CD4-positive, alpha-beta T cell (primary cell): ENCODE results near the gene PNMT. TPM values are rescaled to one million over a fixed set of nuclear protein-coding genes. Genes with fewer than 3 reads are reported as not detected.

Source experiments
- ATAC-seq: fragments of 200-7000 bp; cut with Tn5 transposase; one replicate; pipeline ENCODE4 v1.10.0; 2022; ENCODE audit warnings: mild to moderate bottlenecking; ENCODE audit not compliant: poor library complexity
- CTCF ChIA-PET: fragments of 350-600 bp; sonication (Branson Sonifier 250); formaldehyde crosslinking; loops from one replicate; lab custom pipeline; 2021; ENCODE audit warnings: antibody characterized with exemption, inconsistent platforms; lab: Charles Lee
- POLR2A ChIA-PET: fragments of 350-600 bp; sonication (Branson Sonifier 250); formaldehyde crosslinking; loops from one replicate; lab custom pipeline; 2021; ENCODE audit warnings: antibody characterized with exemption, inconsistent platforms; lab: Charles Lee
- DNase-seq, 14 experiments: peaks; one replicate each; pipeline ENCODE4 v3.0.0-alpha.2; 2013 to 2020; ENCODE audit warnings: mixed read lengths in 2 of 14
- H3K27ac ChIP-seq, 2 donors: one replicate each; pipeline versions ENCODE4 v1.5.1 to v1.7.0; 2013; ENCODE audit warnings: low read length in 2 of 2, low read depth in 1 of 2, mild to moderate bottlenecking in 1 of 2
- H3K27me3 ChIP-seq, 2 experiments: 1 replicate in 1 of 2; 2 replicates in 1 of 2; pipeline versions ENCODE4 v1.6.1 to v1.7.0; 2013; ENCODE audit warnings: low read length in 2 of 2, control low read depth in 1 of 2, mild to moderate bottlenecking in 1 of 2, moderate library complexity in 1 of 2; ENCODE audit not compliant: insufficient read depth in 2 of 2, control insufficient read depth in 1 of 2
- H3K36me3 ChIP-seq: one replicate; pipeline ENCODE4 v1.6.1; 2013; ENCODE audit warnings: low read length, control low read depth; ENCODE audit not compliant: insufficient read depth
- H3K4me1 ChIP-seq: one replicate; pipeline ENCODE4 v1.6.1; 2013; ENCODE audit warnings: low read length, control low read depth; ENCODE audit not compliant: insufficient read depth
- H3K4me3 ChIP-seq: one replicate; pipeline ENCODE4 v1.5.1; 2013; ENCODE audit warnings: mild to moderate bottlenecking, low read length, moderate library complexity
- H3K9me3 ChIP-seq, 2 experiments: 1 replicate in 1 of 2; 2 replicates in 1 of 2; pipeline versions ENCODE4 v1.6.1 to v1.7.0; 2013; ENCODE audit warnings: low read length in 2 of 2, mild to moderate bottlenecking in 2 of 2, control low read depth in 1 of 2, moderate library complexity in 1 of 2; ENCODE audit not compliant: control insufficient read depth in 1 of 2, insufficient read depth in 1 of 2
- H3K27ac Mint-ChIP-seq: one replicate; pipeline ENCODE4 v1.8.0; 2020; ENCODE audit warnings: mixed read lengths
- H3K27me3 Mint-ChIP-seq: one replicate; pipeline ENCODE4 v1.8.0; 2021; ENCODE audit warnings: mixed read lengths
- H3K36me3 Mint-ChIP-seq: one replicate; pipeline ENCODE4 v1.8.0; 2021; ENCODE audit warnings: low read depth, mixed read lengths
- H3K4me1 Mint-ChIP-seq: one replicate; pipeline ENCODE4 v1.8.0; 2021; ENCODE audit warnings: low read depth, mixed read lengths
- H3K4me3 Mint-ChIP-seq: one replicate; pipeline ENCODE4 v1.8.0; 2020; ENCODE audit warnings: mild to moderate bottlenecking, mixed read lengths
- H3K9me3 Mint-ChIP-seq: one replicate; pipeline ENCODE4 v1.8.0; 2020; ENCODE audit warnings: mixed read lengths
- intact Hi-C, 2 experiments: fragments of 100-400 bp; cut with DNase I in 1 of 2; cut with micrococcal nuclease in 1 of 2; formaldehyde crosslinking; loops; one replicate each; pipeline versions ENCODE4 v1.15.1 to v1.9.0; 2023 to 2025; cut with DNase I, micrococcal nuclease
- total RNA-seq, 174 experiments: library from RNA in 2 of 174; stranded (reverse) in 2 of 174; gene quantifications; one replicate each; pipeline ENCODE4 v1.2.3 and lab custom pipeline; 2021 to 2026
- TF ChIP-seq, protein P1 (sequence below): fragments of 200-600 bp; IDR thresholded peaks from one replicate; pipeline ENCODE4 v1.8.0; 2022; ENCODE audit warnings: antibody characterized with exemption, mild to moderate bottlenecking

PNMT gene
- total RNA-seq, 2 experiments from 2014 or later: 0.47 TPM; not detected in 1

DNA sequence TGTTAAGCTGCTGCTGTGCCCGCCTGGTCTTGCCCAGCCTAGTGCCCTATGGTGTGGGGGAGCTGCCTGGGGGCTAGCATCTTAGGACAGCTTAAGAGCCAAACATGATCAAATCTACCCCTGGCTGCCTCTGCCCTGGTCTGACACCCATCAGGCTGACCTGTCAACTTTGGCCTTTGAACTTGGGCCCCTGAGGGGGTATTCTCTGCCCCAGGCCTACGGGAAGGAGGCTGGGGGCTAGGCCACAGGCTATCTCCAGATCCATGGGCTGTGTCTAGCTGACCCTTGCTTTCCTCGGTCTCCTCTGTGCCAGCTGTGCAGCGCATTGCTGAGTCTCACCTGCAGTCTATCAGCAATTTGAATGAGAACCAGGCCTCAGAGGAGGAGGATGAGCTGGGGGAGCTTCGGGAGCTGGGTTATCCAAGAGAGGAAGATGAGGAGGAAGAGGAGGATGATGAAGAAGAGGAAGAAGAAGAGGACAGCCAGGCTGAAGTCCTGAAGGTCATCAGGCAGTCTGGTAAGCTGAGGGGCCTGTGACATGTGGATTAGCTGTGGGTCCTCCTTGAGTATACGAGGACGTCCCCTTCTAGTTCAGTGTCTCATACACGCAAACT is 34.6 kb upstream of the PNMT start:
- no peaks in the 10 kb centered on the region for H3K9me3 Mint-ChIP-seq
- ChIA-PET POLR2A (no interaction called here), CTCF (interaction anchor here (1.1 to 5.7 kb wide), 2 partner anchors 11 to 20 kb away, joined by 4 to 65 read pairs; no protein-coding TSS in a partner anchor)
- no peaks in the 10 kb centered on the region for H3K36me3 ChIP-seq
- H3K36me3 Mint-ChIP-seq: peaks cover 10% of the 10 kb centered on the region
- intact Hi-C loops: loop anchor here (1.0 to 10.0 kb wide), 2 partner anchors 11 to 321 kb away; no protein-coding TSS in a partner anchor
- peaks cover 48% of the 10 kb centered on the region for H3K4me1 ChIP-seq
- peaks cover 14% of the 10 kb centered on the region for H3K27me3 Mint-ChIP-seq
- peak overlapping the region; percentile 32 for H3K27ac Mint-ChIP-seq
- H3K27me3 ChIP-seq: peaks cover 0 to 10% of the 10 kb centered on the region in 2 experiments
- H3K4me3 Mint-ChIP-seq: peak overlapping the region; percentile 68
- no peak for ATAC-seq
- H3K27ac ChIP-seq: no peak overlapping the region
- no peak for DNase-seq
- H3K4me3 ChIP-seq: no peak overlapping the region
- TF ChIP-seq, protein P1, sequence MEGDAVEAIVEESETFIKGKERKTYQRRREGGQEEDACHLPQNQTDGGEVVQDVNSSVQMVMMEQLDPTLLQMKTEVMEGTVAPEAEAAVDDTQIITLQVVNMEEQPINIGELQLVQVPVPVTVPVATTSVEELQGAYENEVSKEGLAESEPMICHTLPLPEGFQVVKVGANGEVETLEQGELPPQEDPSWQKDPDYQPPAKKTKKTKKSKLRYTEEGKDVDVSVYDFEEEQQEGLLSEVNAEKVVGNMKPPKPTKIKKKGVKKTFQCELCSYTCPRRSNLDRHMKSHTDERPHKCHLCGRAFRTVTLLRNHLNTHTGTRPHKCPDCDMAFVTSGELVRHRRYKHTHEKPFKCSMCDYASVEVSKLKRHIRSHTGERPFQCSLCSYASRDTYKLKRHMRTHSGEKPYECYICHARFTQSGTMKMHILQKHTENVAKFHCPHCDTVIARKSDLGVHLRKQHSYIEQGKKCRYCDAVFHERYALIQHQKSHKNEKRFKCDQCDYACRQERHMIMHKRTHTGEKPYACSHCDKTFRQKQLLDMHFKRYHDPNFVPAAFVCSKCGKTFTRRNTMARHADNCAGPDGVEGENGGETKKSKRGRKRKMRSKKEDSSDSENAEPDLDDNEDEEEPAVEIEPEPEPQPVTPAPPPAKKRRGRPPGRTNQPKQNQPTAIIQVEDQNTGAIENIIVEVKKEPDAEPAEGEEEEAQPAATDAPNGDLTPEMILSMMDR: no peak
- no peaks in the 10 kb centered on the region for H3K9me3 ChIP-seq
- H3K4me1 Mint-ChIP-seq: peaks cover 49% of the 10 kb centered on the region

GRCh38 chr17:39634384-39634871 is 33.8 kb upstream of the PNMT start:
- Mint-ChIP-seq H3K27me3 (peaks cover 11% of the 10 kb centered on the region), H3K4me1 (peaks cover 56% of the 10 kb centered on the region), H3K36me3 (peaks cover 10% of the 10 kb centered on the region), H3K27ac (peak overlapping the region; percentile 19), H3K4me3 (peak overlapping the region; percentile 53), H3K9me3 (no peaks in the 10 kb centered on the region)
- ChIA-PET CTCF (interaction anchor here (0.5 to 5.7 kb wide), 4 partner anchors 11 to 19 kb away, joined by 3 to 65 read pairs (median 5); no protein-coding TSS in a partner anchor), POLR2A (no interaction called here)
- Histone ChIP-seq H3K4me3 (no peak overlapping the region), H3K36me3 (no peaks in the 10 kb centered on the region), H3K9me3 (no peaks in the 10 kb centered on the region), H3K4me1 (peaks cover 55% of the 10 kb centered on the region), H3K27me3 (peaks cover 0 to 5% of the 10 kb centered on the region in 2 experiments), H3K27ac (no peak overlapping the region)
- TF ChIP-seq, protein P1: peak; percentile 83
- intact Hi-C loops: loop anchor here (1.0 to 10.0 kb wide), 2 partner anchors 12 to 320 kb away; no protein-coding TSS in a partner anchor
- ATAC-seq (no peak), DNase-seq (peak in 3 of 14 experiments; percentile 54 to 67 (median 66))

- peak overlapping the region; percentile 97 for H3K4me3 Mint-ChIP-seq
- TF ChIP-seq, protein P1: no peak
- H3K36me3 Mint-ChIP-seq: peaks cover 10% of the 10 kb centered on the region
- CTCF ChIA-PET: interaction anchor here (1.3 to 5.7 kb wide), 4 partner anchors 13 to 18 kb away, joined by 7 to 65 read pairs (median 38); no protein-coding TSS in a partner anchor
- ATAC-seq (no peak), DNase-seq (no peak)
- no peak overlapping the region for H3K4me3 ChIP-seq
- H3K27ac ChIP-seq: no peak overlapping the region
- H3K4me1 Mint-ChIP-seq: peaks cover 68% of the 10 kb centered on the region
- peaks cover 11% of the 10 kb centered on the region for H3K27me3 Mint-ChIP-seq
- H3K36me3 ChIP-seq: no peaks in the 10 kb centered on the region
- intact Hi-C loops: loop anchor here (2.0 to 10.0 kb wide), 5 partner anchors 13 to 345 kb away; partner anchors contain the start of genes PGAP3 (in 1 of the 2) and PSMD3 (in 1 of the 2)
- peak overlapping the region; percentile 91 for H3K27ac Mint-ChIP-seq
- H3K4me1 ChIP-seq: peaks cover 68% of the 10 kb centered on the region
- H3K27me3 ChIP-seq: peaks cover 0 to 5% of the 10 kb centered on the region in 2 experiments
- POLR2A ChIA-PET: interaction anchor here (1.2 kb wide), 1 partner anchor 174 kb away, joined by 3 read pairs; the partner anchor contains the start of gene CDK12
- H3K9me3 Mint-ChIP-seq: no peaks in the 10 kb centered on the region
- no peaks in the 10 kb centered on the region for H3K9me3 ChIP-seq
Observed at GRCh38 chr17:39635614-39636176, 32.6 kb upstream of the PNMT start.
